GM18520 (cell line): ENCODE measurements around the gene SGMS2.

Experiments
- ATAC-seq: cut with Tn5 transposase; IDR thresholded peaks from one replicate; pipeline ENCODE4 v1.9.1; 2021; ENCODE audit not compliant: unreplicated experiment

The SGMS2 gene

DNA sequence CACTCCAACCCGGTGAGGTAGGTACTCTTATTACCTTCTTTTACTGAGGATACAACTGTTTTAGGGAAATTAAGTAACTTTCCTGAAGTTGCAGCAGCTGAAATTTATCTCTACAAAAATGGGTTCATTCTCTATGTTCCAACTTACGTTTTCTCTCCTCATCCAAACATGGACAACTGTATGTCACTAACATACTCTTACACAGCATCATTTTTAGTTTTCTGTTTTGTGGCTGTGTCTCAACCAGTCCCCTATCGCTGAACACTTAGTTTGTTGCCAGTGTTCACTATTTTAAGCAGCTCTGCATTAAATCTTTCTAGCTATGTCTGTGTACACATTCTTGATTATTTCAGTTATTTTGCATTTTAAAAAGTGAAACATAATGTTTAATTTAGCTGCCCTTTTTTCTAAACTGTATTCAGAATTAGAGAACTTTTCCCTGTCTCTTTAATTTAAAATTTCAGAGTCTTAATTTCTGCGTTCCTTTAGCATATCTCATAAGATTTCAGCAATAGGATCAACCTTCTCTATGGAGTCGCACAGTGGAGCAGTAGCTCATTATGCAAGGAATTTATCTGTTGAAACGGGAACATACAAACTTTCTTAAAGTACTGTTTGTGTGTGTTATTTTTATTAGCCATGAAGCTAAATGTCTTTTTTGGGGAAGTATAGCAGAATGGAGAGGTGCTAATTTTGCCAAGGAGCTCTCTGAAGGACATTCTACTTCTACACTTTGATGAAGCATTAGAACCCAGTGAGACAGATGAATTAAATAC is 3.8 kb downstream of the SGMS2 start:
- no peak for ATAC-seq

- no peak for ATAC-seq
These were observed 6.4 kb downstream of the SGMS2 start for GRCh38 chr4:107831140-107831539.

DNA sequence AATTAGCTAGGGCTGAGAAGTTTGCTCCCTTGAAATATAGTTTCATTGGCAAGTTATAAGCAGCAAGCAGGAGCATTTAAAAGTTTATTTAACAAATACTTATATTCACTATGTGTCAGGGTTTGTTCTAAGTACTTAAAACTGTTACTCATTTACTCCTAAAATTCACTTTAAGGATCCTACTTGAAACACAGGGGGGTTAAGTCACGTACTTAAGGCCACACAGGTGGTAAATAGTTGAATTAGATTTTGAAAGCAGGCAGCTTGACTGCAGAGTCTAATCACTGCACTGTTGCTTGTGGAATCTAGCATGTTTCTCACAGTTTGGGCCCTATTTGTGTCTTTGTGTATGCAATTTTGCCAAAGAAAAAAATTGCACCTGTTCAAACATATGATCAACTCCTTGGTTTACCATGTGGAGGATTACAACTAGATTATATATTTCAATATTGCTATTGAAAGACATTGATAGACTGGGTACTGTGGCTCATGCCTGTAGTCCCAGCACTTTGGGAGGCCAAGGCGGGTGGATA is 7.6 kb downstream of the SGMS2 start:
- ATAC-seq = no peak

GRCh38 chr4:107834241-107834794 is 9.6 kb downstream of the SGMS2 start:
- ATAC-seq = no peak

DNA sequence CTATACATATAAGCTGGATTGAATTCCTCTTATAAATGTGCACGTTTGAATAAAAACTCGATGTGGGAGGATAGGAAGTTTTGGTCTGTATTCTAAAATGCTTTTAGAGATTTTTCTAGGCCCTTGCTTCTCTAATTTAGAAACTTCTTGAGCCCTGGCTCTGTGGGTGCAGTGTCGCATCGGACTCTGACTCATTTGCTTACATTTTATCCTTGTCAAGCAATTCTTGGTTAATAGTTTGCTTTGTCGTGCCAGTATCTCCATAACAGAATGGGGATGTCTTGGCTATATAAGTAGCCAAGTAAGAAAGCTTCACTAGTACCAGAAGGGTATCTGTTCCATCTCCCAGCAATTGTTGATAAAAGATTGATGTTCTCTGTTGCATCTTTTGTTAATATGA is 10.7 kb downstream of the SGMS2 start:
- no peak for ATAC-seq

GRCh38 chr4:107837317-107837716 is 12.6 kb downstream of the SGMS2 start:
- ATAC-seq = no peak

GRCh38 chr4:107837776-107838618 is 13.3 kb downstream of the SGMS2 start:
- ATAC-seq = no peak

GRCh38 chr4:107838861-107839565 is 14.3 kb downstream of the SGMS2 start:
- no peak for ATAC-seq

DNA sequence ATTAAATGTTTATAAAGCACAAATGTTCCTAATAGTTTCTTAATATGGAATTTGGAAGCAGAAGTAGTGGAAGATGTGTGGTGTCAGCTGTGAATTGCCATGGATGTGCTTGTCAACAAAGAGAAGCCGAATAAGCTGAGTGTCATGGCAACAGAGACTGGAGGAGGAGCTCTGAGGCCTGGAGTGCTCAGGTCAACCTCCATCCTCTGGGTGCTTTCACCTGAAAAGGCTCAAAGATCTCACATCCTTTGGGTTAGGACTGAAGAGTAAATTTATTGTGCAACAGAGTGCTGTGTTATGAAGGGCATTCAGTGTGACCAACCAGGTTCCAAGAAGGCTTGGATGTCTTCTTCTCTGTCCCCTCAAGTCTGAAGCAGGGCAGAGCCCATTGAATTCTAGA is 18.7 kb downstream of the SGMS2 start:
- ATAC-seq = no peak

DNA sequence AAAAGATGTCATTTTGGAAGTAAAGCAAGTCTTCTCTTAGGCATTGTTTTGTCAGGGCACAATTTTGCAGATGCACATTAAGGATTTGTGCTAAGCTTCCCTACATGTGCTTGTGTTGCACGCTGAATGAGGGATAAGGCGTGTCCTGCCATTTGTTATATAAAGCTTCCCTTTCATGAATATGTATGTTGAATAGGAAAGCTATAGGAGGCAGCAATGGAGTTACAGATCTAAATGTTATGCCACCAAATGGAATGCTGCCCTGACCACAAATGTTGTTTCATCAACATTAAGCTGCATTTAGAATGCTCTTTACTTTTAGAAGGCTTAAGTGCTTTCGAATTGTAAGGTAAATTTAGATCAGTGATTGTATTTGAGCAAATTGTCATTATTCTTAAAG is 20.9 kb downstream of the SGMS2 start:
- no peak for ATAC-seq

GRCh38 chr4:107850438-107850837 is 25.7 kb downstream of the SGMS2 start:
- peak; percentile 94 for ATAC-seq

- ATAC-seq = no peak
These were observed 29.0 kb downstream of the SGMS2 start for GRCh38 chr4:107853444-107854355.

DNA sequence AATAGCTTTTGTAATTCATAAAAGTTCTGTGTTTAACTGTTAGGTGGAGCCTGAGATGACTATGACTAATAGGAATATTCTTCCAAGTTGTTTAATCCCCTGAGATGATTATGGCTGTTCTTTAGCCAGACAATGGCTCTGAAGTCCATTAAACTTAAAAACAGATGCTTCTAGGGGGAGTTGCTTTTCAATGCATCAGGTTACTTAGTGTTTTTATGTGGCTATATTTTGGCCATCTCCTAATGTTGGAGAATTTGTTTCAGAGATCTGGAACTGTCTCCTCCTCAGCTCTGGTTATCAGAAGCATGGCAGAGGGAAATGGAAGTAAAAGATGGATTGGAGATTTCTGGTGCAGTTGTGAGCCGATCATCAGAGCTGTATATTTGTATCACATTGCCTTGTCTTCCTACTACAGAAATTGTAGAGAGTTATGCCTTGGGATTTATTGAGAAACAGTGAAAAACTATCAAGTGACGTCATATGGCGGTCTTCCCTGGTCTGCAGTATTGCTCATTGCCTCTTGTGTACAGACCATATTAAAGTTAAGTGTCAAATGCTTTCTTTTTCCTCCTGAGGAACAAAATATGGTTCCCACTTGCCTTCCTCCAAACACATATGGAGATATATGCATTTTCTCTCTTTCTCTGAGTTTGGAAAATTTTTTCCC is 29.8 kb downstream of the SGMS2 start:
- ATAC-seq = no peak

GRCh38 chr4:107855723-107856122 is 31.0 kb downstream of the SGMS2 start:
- ATAC-seq = no peak

- ATAC-seq = no peak
These were observed 32.2 kb downstream of the SGMS2 start for GRCh38 chr4:107856901-107857300.

- ATAC-seq = no peak
These were observed 33.0 kb downstream of the SGMS2 start for GRCh38 chr4:107857741-107858140.

GRCh38 chr4:107858158-107858742 is 33.5 kb downstream of the SGMS2 start:
- no peak for ATAC-seq

DNA sequence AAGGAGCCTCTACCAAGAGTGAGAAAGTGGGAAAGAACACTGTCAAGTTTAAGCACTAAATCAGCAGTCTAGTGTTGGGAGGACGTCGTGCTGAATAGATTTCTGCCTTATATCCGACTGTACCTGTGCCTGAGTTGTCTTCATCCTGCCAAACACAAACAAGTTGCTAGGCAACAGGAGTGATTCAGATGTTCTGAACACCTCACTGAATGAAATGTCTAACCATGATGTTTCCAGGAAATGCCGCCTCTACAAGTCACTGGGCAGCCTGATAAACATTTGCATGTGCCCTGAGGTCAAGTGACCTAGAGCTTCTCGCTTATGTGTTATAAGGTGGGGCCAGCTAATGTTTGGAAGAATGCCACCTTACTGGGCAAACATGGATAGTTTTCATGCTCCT is 37.9 kb downstream of the SGMS2 start:
- peak; percentile 90 for ATAC-seq

DNA sequence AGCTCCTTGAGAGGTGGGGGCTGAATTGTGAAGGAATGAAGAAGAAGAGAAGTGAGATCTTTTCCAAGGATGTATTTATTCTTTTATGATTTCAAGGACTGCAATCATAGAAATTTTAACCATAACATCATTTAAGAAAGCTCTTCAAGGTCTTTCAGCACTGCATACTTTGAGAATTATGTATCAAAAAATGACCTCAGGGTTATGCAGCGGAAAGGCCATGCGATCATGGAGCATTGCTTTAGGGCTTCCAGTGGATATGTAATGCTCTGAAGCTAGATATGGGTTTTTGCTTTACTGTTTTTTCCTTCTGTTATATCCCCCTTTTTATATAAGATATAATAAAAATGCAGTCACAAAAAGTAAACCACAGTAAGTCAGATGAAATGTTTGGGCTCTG is 38.7 kb downstream of the SGMS2 start:
- ATAC-seq = no peak
